NCI-H2227 (cell line): Measurements from ENCODE around the gene ABCB9.

Source experiments
- DNase-seq: peaks from one replicate; lab custom pipeline; 2025; ENCODE audit not compliant: unreplicated experiment; lab: John Stamatoyannopoulos, UW

Gene ABCB9

DNA sequence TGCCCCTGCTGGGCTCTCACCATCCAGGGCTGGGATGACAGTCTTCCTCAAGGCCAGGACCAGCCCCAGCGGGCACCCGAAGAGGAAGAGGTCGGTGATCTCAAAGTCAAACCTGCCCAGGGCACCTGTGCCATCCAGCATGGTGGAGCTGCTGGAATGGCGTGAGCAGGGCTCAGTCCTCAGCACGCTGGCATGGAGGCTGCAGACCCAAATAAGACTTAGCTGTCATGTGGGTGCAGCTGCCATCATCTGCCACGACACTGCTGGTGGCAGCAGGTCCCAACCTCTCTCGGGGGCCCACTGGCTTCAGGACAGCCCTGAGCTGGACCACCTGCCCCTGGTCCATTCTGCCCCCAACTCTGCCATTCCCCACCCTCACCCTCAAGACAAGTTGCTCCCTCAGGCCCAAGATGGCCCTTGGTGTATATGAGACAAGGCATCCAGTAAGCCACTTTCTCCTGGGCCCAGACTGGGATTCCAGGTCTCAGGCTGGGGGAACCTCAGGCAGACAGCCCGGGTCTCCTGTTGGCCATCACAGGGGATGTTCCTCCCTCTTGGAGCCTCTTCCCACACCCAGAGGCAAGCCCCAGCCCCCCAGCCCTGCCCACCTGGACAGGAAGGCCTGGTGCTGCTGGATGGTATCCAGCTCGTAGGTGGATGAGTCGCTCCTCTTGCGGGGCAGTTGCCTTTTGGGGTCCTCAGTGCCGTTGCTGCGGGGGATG is 28.7 kb upstream of the ABCB9 start:
- DNase-seq = no peak

DNA sequence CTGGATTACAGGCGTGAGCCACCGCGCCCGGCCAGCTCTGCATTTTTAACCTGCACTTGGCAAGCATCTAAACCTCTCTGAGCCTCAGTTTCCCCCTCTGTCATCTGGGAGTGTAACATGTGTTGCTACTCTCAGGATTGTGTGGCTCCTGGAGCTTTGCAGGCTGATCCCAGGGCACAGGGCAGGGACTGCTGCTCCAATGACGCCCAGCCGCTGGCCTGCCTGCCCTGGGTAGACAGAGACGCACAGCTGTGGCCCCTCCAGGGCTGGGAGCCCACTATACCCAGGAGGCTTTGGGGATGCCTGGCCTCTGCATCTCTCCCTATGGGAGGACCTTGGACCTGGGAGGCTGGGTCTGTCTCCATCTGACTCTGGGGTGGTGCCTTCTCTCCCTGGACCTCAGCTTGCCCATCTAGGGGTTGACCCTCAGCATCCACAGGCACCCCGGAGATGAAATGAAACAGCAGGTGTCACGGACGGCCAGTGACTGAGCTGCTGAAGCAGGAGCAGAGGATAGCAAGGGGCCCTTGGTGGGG is 27.9 kb upstream of the ABCB9 start:
- no peak for DNase-seq

DNA sequence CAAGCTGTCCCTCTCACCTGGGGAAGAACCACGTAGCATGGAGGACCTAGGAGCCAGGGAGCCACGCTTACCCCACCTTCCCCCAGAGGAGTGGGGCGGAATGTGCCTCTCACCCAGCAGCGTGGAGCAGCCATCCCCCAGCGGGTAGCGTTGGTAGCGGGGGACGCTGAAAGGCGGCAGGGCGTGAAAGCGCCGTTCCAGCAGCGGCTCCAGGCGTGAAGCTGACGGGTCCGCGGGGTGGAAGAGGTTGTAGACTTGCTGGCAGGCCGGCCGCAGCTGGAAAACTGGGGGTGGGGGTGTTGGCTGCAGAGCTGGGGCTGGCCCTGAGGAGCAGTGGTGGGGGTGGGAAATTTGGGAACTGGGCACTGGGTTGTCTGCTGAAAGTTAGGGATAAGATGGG is 26.1 kb upstream of the ABCB9 start:
- no peak for DNase-seq

DNA sequence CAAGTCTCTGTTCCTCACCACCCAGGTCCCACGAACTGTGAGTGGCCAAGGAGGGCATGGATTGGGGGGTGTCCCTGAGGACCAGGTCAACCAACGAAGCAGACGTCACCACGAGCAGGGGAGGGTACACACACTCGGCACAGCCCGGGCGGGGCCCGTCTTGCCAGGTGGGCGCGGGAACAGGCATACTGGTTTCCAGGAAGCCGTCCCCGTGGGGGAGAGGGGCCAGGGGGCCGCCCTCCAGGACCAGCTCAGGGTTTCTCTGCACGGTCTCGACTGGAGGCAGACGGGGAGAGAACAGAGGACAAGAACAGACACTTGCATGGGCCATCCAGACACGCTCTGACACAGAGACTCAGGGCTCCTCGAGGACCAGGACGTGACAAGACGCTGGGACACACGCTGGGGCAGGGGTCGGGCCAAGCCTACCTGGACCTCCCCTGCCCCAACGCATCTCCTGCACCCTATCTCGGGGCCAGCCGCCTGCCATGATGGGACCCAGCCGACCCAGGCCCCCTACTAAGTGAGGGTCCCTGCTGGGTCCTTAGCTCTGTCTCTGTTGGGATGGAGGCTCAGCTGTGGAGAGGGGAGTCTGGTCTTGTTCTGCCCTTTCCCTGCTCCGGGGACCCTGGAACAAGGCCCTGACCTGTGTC is 25.5 kb upstream of the ABCB9 start:
- DNase-seq = no peak

DNA sequence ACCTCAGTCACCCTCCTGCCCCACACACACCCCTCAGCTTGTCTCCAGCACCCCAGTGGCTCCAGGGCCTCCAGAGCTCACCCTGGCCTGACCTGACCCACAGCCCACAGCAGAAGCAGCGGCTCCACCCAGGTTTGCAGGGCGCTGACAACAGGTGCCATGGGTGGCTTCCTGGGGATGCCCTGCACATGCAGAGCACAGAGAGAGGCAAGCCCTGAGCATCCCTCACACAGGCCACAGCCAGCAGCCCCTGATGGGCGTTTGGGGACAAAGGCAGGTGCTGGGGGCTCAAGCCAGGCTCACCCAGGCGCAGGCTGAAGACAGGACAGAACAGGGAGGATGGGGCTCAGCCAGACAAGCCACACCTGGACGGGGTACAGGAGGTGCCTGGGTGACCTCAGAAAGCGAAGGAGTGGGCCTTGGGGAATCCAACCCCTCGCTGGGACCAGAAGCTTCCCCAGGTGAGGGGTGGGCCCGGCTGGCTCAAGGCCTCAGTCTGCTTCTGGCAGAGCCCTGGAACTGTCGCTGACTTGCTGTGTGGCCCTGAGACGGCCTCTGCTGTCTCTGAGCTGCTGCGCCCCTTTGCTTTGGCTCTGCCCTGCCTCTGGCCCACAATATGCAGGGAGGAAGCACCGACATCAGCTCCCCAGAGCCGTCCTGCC is 24.8 kb upstream of the ABCB9 start:
- no peak for DNase-seq

DNA sequence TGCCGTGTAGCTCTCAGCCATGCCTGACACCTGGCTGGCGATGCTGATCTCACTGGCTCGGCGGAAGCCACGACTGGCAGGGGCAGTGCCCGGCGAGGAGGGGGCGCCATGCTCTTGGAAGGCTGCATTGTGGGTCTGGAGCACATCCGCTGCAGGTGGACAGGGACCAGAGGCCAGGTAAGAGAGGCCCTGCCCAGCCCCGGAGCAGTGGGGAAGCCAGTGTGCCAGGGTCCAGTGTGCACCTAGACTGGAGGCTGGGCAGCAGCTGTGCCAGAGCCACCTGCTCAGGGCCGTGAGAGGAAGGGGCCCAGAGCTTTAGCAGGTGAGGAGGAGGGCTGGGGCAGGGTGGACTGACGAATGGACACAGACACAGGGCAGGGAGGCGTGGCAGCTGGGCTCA is 24.3 kb upstream of the ABCB9 start:
- DNase-seq = no peak

DNA sequence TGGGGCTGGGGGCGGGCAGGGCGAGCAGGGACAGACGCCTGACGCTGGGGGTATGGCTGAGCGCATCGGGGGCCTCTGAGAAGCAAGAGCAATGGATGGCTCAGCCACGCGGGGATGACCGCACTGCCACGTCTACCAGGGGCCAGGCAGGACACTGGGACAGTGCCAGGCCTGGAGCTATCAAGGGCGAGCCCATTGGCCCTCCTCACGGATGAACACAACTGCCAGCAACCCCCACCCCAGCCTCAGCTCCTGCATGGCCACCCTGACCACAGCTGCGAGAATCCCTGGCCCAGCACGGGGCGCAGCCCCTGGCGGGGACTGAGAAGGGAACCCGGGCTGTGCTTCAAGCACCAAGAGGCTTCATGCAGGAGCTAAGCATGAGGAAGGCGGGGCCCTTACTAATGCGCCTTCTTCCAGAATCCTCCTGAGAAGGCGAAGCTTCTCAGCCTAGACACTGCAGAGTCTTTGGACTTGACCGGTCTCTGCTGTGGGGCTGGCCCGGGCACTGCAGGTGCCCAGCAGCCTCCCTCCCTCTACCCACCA is 23.7 kb upstream of the ABCB9 start:
- no peak for DNase-seq

DNA sequence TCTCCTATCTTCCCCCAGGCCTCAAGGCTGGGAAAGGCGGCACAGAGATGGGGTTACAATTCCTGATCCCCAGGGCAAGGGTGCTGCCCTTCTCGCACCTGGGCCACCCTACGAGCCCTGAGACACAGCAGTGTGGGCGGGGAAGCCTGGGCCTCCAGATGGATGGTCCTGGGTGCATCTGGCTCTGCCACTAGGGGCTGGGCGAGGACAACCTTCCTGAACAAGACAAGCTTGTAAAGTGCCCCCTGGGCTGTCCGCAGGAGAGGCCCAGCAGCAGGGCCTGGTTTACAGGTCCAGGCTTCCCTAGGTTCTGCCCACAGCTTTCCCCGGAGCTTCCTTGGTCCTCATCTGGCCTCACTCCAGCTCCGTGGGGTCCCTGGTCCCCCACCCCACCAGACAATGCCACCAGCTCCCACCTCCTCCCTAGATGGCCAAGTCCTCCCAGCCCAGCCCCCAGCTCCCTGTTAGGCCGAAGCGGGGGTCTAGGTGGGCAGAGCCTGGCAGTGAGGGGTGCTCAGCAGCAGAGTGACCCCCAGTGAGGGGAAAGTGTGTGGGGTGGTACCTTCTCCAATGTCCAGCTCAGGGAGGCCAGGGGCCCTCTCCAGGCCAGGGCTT is 23.1 kb upstream of the ABCB9 start:
- DNase-seq = no peak

DNA sequence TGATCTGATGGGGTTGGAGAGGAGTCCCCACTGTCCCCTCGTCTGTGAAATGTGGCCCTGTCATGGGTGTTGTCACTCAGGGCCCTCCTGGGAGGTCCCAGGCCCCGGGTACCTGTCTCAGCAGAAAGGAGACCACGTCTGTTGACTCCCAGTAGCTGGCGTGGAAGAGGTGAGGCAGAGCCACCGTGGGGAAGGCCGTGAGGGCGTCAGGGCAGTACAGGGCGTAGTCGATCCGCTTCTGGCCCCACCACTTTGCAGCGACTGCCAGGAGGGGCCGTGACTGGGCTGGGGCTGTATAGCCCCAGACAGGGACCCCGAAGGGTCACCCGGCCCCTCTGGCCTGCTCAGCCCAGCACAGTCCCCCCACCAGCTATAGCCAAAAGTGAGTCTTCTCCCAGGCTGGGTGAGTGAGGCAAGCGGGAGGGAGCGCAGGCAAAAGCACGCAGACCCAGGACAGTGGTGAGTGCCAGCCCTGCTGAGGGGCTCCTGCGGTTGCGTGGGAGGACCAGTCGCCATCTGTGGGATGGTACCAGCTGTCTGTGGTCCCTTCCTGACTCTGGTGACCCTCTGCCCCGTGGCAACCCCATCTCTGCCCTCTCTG is 22.4 kb upstream of the ABCB9 start:
- no peak for DNase-seq

DNA sequence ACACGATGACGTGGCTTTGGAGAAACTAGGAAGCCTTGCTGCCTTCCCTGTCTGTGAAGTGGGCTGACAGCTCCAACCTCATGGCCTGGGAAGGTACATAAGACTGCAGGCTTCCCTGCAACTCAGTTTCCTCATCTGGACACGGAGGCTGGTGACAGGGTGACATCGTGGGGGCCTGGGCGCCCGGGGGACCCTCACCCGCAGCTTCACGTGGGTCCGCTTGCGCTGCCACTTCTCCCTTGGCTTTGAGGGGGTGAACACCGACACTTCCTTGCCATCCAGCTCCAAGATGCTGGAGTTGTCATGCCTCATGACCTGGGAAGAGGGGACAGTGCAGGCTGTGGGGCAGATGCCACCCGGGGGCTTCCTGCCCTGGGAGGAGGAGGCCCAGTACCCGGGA is 21.8 kb upstream of the ABCB9 start:
- no peak for DNase-seq

DNA sequence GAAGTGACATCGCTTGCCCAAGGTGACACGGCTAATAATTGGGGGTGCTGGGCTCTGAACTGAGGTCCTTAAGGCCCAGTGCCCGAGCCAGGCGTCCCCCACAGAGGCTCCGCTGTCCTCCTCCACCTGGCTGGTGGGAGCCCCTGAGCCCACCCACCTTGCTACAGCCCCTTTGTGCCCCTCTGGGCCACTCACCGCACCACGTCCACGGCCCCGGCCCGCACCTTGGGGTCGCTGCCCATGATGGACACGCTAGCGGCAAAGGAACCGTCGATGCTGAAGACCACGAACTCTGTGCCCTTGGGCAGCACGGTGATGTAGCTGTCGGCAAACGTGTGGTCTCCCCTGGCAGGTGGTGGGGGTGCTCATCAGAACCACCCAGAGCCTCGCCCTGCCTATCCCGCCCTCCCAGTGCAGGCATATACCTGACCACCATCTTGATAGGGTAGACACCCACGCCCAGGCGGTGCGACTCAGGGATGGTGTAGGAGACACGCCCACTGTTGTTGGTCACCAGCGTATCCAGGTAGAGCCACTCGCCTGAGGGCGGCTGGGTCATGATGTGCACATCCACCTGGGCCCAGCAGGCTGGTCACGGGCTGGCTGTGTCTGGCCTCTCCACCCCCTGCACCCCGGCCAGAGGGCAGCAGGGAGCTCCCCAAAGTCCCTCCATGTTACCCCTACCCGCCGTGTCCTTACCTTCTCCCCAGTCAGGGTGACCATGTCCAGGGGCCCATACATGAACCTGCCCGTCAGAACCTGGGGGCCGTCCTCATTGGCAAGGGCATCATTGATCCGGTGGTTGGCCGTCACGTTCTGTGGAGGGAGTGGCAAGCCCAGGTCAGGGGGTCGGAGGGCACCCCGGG is 21.1 kb upstream of the ABCB9 start:
- no peak for DNase-seq

DNA sequence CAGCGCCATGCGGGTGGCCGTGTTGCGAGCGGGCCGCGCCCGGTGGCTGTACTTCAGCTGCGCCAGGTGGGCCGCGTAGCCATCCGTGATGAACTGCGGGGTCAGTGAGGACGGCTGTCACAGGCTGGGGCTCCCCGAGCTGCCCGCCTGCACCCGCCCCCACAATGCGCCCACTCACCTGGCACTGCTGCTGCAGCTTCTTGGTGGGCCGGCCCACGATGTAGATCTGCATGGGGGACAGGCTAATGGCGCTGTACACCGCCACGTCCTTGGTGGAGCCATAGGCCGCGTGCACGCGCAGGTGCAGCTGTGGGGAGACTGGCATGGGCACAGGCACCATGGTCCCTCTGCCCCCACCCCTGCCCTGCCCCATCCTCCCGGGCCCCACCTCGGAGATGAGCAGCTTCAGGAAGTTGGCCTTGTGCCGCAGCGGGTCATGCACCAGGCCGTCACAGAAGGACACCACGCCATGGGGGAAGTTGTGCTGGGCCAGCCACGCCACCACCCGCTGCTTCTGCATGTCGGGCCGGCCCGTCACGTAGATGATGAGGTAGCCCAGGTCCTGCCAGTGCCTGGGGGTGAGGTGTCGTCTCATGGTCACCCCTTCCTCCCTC is 20.1 kb upstream of the ABCB9 start:
- no peak for DNase-seq

DNA sequence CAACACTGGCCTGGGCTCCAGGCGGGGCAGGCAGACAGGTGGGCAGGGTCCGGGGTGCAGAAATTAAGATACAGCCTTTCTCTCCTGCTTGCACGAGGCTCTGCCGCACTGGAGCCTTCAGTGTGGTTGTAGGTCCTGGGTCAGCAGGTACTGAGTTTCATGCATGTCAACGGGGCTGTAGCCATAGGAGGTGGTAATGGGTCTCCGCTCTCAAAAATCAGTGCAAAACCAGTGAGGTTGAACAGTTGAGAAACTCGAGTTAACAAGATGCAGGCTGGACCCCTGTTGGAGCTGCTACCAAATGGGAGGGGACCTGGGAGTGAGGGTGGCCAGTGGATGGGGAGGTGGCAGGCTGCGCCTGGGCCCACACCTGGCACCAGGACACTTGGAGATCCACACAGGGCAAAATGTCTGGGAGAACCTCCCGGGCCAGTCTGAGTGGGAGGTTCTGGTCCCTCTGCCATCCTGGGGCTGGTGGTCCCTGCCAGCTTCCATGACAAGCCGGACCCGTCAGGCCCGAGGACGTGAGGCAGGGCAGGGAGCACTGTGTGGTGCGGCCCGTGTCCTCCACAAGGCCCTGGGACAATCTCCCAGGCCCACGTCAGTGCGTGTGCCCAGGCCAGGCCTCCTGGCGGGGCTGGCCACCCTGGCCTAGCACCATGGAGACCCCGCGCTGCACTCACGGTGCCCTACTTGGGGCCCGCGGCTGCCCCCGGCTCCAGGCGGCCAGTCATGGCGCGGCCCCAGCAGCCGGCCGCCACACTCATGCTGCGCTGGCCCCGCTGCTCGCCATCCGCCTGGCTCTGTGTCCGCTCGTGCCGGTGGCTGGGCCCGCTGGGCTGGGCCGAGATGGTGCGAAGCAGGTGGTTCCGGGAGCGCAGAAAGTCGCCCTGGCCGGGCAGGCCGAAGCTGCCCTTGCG is 19.3 kb upstream of the ABCB9 start:
- no peak for DNase-seq

DNA sequence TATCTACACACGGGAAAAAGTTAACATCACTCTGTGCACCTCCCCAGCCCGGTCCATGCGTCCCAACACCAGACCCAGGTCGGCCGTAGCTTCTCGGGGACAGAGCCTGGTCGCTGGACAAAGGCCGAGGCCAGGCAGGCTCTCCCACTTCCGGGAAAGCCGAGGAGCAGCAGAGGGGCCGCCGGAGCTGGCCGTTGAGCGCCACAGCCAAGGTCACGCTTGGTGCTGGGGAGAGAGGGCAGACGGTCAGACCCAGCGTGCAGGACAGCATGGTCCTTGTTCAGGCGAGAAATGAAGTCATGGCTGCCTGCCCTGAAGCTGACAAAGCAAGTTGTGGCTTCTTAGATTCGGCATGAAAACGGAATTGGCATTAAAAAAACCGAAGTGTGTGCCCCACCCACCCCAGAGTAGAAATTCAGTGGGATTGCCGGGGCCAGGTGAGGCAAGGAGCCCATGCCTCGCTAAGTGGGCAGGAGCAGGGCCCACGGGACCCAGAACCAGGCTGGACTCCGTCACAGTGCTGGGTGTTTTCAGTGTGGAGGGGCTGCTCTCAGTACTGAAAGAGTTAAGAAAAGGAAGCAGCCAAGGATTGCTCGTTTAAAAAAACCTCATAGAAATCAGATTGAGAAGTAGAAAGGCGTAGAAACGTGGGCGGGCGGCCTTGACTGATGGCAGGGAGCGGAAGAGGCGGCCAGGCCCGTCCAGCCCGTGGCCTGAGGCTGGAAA is 18.5 kb upstream of the ABCB9 start:
- no peak for DNase-seq

DNA sequence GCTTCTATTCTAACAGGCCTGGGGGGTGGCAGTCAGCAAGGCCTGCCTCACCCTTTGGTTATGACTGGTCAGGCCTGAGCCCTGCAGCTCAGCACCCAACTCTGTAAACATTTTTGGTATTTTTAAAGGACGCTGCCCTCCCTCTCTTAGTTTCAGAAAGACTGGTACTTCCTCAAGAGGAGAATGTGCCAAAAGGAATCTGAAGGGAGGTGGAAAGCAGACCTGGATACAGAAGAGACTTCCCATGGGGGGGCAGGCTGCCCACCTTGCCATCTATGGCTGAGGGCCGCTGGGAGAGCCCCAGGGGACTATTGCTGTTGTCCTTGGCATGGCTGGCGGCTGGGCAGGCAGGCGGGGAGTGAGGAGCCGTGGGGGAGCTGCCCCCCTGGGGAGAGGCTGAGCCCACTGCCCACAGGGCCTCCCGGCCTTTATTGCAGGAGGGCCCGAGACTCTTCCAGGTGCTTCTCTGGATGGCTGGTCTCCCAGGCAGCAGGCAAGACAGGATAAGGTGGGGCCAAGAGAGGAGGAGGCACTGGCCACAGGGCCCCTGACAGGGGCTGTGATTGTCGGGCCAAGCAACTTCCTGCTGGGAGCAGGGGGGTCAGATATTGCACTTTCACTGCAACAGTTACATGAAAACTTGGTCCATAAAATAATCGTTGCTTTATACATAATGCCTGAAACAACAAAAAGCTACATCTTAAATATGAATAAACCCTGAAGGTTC is 17.7 kb upstream of the ABCB9 start:
- DNase-seq = no peak

DNA sequence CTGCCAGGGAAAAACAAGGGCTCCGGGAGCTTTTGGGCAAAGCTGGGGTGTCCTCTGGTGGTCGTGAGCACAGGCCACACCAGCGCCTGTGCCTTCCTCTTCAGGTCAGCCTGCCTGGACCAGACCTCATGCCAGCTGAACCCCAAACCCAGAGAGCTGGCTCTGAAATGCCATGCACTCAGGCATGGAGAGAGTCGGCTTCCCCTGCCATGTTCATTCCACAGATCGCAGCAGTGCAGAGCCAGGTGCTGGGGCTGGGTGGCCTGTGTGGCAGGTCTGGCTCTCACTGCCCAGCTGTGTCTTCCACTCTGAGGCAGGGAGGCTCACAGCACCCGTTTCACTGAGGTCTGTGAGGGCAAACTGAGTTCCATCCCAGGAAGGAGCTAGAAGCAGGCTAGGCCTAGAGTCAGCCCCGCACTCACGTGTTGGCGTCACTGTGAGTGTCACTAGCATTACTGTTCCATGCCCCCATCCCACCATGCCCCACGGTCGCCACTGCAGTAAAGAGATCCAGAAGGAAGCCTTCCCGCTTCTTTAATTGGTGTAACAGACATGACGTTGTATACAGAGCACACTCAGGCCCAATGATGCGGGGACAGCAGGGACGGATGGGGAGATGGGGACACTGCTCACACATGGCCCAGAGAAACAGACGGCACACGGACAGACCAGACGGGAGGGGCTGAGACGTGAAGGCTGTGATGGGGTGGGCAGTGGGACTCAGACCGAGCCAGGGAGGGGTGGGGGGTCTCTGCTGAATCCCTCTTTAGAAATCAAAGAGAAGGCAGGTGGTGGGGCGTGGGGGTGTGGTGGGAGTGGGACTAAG is 16.9 kb upstream of the ABCB9 start:
- DNase-seq = no peak

DNA sequence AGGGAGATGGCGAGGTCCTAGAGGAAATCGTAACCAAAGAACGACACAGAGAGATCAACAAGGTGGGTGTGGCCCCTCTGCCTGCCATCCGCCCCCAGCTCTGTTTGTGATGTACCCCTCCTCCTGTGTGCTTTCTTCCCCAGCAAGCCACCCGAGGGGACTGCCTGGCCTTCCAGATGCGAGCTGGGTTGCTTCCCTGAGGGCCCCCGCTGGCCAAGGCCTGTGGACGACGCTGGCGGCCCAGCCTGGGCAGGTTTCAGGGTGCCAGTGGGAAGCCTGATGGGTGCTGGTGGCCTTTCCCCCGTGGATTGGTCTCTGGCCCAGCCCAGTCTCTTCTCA is 16.2 kb upstream of the ABCB9 start:
- DNase-seq = no peak
